Stimulated activated CD4-positive, alpha-beta T cell treated with anti-CD3 and anti-CD28 coated beads, Interleukin-4, amount 100 ng/mL, for 48 hours (primary cell): Measurements from ENCODE around the gene PEA15.

Source experiments
- DNase-seq, 2 donors: peaks; one replicate each; pipeline ENCODE4 v3.0.0-alpha.2; 2020; ENCODE audit warnings: low read depth in 2 of 2

The PEA15 gene

GRCh38 chr1:160239582-160240299 lies 34.6 kb downstream of the PEA15 start:
- no peak for DNase-seq

GRCh38 chr1:160243767-160244166 lies 38.6 kb downstream of the PEA15 start:
- DNase-seq, result no peak

DNA sequence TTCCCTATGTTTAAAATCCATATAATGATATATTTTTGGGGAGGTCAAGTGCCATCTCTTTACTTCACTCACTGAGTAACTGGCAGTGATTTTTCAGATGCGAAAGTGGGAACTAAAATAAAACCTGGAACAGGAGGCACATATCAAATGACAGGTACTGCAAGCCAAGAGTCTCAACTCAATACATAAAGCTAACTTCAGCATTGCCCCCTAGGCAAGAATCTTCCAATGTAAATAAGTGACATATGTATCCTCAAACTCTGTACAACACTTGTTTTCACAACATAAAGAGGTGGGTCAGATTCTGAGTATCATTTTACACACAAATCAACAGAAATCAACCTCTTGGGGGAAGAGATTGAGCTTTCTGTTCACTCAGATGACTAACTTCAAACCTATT lies 39.0 kb downstream of the PEA15 start:
- no peak for DNase-seq

DNA sequence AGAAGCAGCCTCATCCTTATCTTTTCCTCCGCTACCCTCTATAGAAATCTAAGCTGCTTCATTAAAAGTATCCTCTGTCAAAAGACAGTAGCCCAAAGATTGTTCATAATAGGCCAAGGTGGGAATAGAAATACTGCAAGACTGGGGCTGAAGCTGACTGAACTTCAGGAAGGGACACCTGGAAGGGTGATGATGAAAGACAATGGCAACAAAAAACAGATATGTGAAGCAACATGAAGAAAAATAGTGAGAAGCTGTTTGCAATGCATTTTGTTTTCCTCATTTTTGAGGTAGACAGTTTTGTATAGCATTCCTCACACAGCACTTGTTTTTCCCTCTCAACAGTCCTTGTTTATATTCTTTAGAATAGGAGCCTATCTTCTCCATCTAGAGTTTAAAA lies 40.2 kb downstream of the PEA15 start:
- DNase-seq, result no peak

- no peak for DNase-seq
Observed at GRCh38 chr1:160247053-160247452, 41.9 kb downstream of the PEA15 start.

DNA sequence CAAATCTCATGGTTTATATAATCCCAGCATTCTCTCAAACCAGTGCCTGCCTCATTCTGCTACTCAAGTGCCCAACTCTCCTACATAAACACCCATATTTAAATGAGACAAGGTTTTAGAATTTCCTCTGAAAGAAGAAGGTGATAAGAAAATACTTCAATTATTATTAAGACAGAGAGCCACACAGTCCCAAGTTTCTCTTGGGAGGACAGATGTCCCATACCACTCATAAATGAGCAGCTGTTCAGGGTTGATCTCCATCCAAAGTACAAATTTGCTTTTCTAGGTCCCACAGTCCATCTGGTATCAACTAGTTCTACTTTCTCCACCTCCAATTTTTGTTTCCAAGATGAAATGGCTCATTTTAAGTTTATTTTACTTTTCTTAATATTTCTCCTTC lies 45.8 kb downstream of the PEA15 start:
- DNase-seq, result no peak

DNA sequence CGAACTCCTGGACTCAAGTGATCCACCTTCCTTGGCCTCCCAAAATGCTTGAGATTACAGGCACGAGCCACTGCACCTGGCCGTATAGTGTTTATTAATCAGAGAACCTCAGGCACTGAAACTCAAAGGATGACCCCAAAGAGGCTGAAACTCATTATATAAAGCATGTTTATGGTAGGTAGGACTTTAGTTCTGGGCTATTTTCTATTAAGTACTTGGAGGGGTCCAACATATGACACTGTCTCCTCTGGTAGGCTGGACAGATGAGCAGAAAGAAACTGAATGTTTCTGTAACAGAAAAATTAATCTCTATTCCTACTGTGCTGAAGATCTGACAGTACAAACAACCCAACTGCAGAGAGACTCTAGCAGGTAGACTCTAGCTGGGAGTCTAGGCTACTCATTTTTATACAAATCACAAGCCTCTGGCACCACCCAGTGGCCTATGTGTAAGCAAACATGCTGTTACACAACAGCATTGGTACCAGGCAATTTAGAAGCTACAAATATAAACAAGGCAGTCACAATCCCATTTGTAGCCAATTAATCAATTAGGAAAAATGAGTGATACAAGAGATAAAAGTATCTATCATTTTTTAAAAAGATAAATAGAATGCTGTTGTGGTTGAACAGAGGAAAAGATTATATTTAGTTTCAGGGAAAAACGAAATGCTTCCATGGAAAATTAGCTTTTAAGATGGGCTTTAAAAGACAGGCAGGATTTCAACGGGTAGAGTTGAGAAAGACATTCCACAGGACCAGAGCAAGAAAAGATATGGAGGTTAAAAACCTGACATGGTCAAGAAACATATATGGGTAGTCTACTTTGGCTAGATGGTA lies 46.7 kb downstream of the PEA15 start:
- DNase-seq, result peak; percentile 27 to 38

DNA sequence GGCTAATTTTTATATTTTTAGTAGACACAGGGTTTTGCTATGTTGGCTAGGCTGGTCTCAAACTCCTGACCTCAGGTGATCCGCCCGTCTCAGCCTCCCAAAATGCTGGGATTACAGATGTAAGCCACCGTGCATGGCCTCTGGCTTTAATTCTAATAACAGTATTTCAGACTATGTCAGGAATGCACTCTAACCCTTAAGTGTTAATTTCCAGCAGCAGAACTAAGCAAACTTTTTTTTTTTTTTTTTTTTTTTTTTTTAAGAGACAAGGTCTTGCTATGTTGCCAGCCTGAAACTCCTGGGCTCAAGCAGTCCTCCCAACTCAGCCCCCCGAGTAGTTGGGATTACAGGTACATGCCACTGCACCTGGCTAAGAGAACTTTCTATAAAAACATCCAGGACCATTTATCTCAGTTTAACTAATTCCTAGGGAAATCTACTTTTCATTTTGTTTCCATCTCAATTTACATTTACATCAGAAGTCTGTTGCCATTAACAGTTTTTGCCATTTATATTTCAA lies 50.7 kb downstream of the PEA15 start:
- no peak for DNase-seq

GRCh38 chr1:160256396-160257046 lies 51.3 kb downstream of the PEA15 start:
- no peak for DNase-seq

GRCh38 chr1:160257411-160258015 lies 52.3 kb downstream of the PEA15 start:
- no peak for DNase-seq

- DNase-seq, result no peak
Observed at GRCh38 chr1:160258177-160258798, 53.1 kb downstream of the PEA15 start.

DNA sequence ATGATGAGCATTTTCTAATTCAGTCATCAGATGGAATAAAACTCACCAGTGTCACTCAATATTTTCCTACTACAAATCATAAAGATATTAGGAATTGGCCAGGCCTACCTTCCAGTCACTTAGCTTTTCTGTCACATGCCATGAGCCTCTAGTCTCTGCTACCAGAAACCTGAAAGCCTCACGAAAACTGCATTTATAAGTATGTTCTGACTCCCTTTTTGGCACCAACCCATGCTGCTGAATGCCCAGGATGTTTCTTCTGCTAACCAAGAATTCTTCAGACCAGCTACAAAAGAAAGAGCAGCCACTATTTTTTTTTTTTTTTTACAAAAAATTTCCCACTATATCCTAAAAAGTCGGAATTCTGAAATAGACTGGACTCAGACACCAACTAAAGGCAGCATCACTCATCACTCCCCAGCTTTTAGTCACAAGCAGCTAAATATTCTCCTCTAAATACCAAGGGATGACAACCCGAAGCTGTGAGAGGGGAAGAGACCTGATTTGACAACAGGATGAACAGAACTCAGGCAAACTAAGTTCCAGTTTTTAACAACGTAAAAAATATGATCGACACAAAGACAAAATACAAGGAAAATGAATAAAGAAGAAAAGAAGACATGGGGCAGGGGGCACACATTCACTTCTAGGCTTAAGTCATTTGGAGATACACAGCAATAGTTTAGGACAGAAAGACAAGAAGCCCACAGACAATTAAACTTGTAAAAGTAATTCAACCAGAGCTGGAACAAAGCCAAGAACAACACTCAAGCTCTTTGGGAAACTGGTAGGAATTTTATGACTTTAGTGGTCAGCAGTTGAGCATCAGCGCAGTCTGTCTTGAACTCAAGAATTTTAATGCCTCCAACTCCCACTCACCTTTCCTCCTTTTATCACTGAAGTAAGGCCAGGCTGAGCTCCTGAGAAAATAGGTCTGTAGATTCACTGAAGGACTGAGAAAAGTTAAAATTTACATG lies 55.5 kb downstream of the PEA15 start:
- no peak for DNase-seq

DNA sequence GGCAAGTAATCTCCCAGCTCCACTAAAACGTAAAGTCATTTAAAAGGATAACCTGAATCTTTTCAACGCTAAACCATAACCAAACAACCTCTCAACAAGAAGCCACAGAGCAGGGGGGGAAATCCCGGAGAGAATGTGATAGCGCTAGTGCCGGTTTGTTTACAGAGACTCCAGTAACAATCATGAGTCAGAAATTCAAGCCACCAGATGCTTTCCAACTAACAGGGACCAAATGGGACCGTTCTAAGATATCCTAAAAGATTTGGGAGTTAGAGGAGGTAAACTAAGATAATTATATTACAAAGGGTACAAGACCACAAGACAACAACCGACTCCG lies 56.3 kb downstream of the PEA15 start:
- peak; percentile 33 to 56 for DNase-seq

GRCh38 chr1:160261893-160262794 lies 57.0 kb downstream of the PEA15 start, which contains the start of gene DCAF8:
DCAF8 (minus strand) TSS chr1:160262549; CDS start chr1:160244008, 18,541 bp downstream.
- peak; percentile 98 for DNase-seq

DNA sequence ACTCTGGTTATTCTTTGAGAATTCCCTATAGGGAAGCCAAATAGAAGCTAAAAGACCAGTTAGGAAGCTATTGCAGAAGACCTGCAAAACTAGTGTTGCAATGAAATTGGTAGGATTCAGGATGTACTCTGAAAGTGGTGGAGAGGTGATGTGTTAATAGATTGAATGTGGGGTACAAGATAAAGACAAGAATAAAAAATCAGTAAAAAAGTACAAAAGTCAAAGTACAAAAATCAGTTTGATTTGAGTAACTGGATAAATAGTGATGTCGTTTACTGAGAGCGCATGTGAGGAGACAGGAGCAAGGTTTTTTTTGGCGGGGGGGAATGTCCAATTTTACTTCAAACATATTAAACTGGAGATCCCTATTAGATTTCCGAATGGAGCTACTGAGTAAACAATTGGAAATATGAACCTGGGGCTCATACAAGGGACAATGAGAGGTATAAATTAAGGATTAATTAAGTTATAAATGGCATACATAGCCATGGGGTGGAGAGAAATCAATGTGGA lies 59.7 kb downstream of the PEA15 start:
- DNase-seq, result no peak
